Mesodermal cell (in vitro differentiated cells): ENCODE measurements around the gene MRPS22.
A peak's percentile ranks its signal among the peaks of the same experiment; 100 is the strongest.

ENCODE experiments used
- H3K27ac ChIP-seq: 2 replicates; pipeline ENCODE4 v1.7.0; 2013; ENCODE audit warnings: mild to moderate bottlenecking, low read depth, low read length, moderate library complexity; ENCODE audit not compliant: severe bottlenecking
- H3K36me3 ChIP-seq: 2 replicates; pipeline ENCODE4 v1.7.1; 2013; ENCODE audit warnings: mild to moderate bottlenecking, low read length, moderate library complexity; ENCODE audit not compliant: control insufficient read depth, insufficient read depth
- H3K4me1 ChIP-seq: one replicate; pipeline ENCODE4 v1.7.1; 2013; ENCODE audit warnings: mild to moderate bottlenecking, low read length; ENCODE audit not compliant: insufficient read depth, control insufficient read depth, poor library complexity, severe bottlenecking
- H3K4me3 ChIP-seq: 2 replicates; pipeline ENCODE4 v1.7.0; 2013; ENCODE audit warnings: low read length, control low read depth, mild to moderate bottlenecking; ENCODE audit not compliant: insufficient read depth, poor library complexity, severe bottlenecking; ENCODE audit errors: extremely low read depth
- H3K9me3 ChIP-seq: 2 replicates; pipeline ENCODE4 v1.7.1; 2013; ENCODE audit warnings: mild to moderate bottlenecking, low read length, moderate library complexity; ENCODE audit not compliant: control insufficient read depth
- WGBS, 2 experiments: methylation state at CpG; one replicate each; pipeline ENCODE4 v1.1.5; 2013; ENCODE audit warnings: missing lambda C conversion rate in 2 of 2; ENCODE audit not compliant: insufficient coverage in 2 of 2; 5-methylcytosine and 5-hydroxymethylcytosine counted together

The MRPS22 gene

DNA sequence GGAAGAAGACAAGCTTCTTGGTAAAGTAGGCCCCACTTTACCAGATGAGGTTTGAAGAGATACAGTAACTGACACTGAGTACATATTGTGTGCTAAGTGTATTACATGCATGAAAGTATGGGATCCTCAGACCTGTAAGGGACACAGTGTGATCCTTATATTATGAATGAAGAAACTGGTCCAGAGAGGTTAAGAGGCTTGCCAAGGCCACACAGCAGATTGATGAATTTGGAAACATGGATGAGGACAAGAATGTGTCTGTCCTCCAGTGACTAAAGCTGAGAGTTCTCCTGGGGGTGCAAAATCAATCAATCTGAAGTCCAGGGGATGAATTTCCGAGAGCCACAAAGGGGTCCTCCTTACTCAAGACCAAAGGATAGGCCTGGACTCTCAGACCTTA is 31.4 kb upstream of the MRPS22 start:
- peaks cover 63% of the 10 kb centered on the region for H3K4me1 ChIP-seq
- peak overlapping the region; percentile 26 for H3K27ac ChIP-seq
- no peak overlapping the region for H3K4me3 ChIP-seq
- 86 to 100% methylated on average over 1 of the region's 1 CpG for WGBS, 2 experiments
- H3K9me3 ChIP-seq, result no peaks in the 10 kb centered on the region
- H3K36me3 ChIP-seq, result no peaks in the 10 kb centered on the region

DNA sequence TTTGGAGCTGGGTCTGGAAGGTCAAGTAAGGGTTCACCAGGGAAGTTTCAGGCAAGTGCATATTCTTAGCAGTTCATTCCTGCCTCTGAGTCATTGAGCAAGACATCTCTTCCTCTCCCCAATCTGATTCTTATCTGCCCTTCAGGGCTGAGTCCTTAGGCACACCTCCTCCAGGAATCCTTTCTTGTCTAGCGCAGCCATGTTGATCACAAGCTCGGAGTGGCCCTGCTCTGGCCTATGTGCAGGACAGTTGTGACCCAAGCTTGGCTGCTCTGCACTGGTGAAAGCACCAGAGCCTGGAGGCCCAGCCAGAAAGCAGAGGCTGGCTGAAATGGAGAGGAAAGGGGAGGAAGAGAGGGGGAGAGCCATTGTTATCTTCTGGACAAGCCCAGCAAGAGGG is 30.9 kb upstream of the MRPS22 start:
- no peaks in the 10 kb centered on the region for H3K9me3 ChIP-seq
- 83 to 100% methylated on average over 1 to 2 of the region's 2 CpGs for WGBS, 2 experiments
- no peaks in the 10 kb centered on the region for H3K36me3 ChIP-seq
- peak overlapping the region; percentile 43 for H3K27ac ChIP-seq
- no peak overlapping the region for H3K4me3 ChIP-seq
- H3K4me1 ChIP-seq, result peaks cover 59% of the 10 kb centered on the region

DNA sequence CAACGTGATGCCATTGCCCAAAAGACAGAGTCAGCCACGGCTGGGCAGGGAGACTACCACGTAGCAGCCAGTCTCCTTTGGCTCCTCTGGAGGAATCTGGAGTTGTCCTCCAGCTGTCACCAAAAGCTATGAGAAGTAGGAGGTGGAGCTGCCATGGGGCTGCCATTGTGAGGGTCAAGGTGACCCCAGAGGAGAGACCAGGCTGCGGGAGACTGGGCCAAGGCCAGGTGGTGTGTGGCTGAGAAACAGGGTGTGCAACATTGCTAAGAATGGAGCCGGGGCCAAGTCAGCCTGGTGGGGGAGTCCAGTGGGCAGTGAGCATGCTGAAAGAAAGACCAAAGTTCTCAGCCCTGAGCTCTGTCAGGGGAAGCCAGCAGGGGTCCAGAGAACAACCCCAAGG is 29.9 kb upstream of the MRPS22 start:
- WGBS, 2 experiments, result 74 to 91% methylated on average over 2 to 4 of the region's 5 CpGs
- Histone ChIP-seq H3K9me3 (no peaks in the 10 kb centered on the region), H3K36me3 (no peaks in the 10 kb centered on the region), H3K4me1 (peaks cover 50% of the 10 kb centered on the region), H3K4me3 (no peak overlapping the region), H3K27ac (no peak overlapping the region)

DNA sequence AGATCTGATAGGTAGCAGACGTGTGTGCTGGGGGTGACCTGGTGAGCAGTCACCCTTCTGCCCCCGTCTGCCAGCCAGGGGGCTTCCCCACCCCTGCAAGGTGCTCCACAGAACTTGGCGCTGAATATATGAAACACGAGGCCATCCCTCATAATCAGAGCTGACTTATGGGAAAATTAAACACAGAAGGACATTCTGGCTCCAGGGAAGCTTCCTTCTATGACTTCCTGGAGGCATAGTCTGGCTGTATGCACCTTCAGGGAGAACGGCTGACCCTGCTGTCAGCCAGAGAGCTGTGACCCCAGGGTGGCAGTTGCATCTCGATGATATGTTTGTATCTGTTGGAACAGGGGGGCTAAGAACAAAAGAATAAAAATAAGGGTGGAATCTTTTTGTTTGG is 26.6 kb upstream of the MRPS22 start:
- Histone ChIP-seq H3K4me3 (no peak overlapping the region), H3K4me1 (peaks cover 33% of the 10 kb centered on the region), H3K36me3 (no peaks in the 10 kb centered on the region), H3K9me3 (no peaks in the 10 kb centered on the region), H3K27ac (no peak overlapping the region)
- 86 to 96% methylated on average over 6 of the region's 6 CpGs for WGBS, 2 experiments

DNA sequence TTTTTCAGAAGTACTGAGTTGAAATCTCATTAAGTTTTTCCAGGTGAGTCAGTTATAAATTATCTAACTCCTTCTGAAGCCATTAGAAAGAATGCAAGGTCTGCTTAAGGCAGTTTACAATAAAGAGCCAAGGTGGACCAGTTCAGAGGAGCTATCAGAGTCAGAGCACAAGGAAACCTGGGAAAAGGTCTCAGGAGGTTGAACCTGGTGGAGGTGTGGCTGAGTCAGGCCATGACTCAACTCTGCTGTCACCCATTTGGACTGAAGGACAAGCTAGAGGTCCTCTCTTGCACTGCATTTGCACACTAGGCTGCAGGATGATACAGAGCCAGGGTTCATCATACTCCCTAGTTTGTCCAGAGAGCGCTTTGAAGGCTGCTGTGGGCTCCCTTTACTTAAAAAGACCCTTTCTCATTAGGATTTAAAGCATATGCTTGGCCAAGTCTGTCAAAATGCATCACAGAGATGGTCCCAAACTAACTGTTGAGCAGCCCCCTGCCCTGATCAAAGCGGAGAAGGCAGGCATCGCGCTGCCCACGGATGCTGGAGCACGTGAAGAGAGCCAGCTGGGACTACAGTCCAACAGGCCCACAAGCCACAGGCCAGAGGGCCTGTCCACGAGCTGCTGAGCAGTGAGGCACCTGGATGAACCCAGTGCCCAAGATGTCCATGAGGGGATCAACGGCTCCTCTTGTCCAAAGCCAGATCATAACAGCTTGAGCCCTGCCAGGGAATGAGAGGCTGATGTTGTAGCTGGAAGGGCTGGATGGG is 26.0 kb upstream of the MRPS22 start:
- H3K4me1 ChIP-seq, result peaks cover 26% of the 10 kb centered on the region
- H3K4me3 ChIP-seq, result no peak overlapping the region
- no peaks in the 10 kb centered on the region for H3K9me3 ChIP-seq
- no peak overlapping the region for H3K27ac ChIP-seq
- H3K36me3 ChIP-seq, result no peaks in the 10 kb centered on the region
- WGBS, 2 experiments, result 84 to 96% methylated on average over 8 of the region's 8 CpGs

DNA sequence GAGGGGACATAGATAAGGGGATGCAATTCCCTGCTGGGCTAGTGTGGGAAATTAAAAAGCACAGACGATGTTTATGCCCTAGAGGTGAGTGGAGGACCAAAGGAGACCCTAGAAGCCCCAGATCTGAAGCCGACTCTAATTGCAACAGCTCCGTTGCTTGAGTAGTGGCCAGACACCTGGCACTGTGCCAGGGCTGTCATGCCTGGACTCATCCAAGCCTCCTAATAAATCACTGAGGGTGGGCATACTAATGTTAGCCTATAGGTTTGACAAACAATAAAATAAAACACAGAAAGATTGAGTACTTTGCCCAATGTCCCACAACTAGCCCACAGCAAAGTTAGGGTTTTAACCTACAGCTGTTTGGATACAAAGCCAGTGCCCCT is 25.4 kb upstream of the MRPS22 start:
- Histone ChIP-seq H3K27ac (no peak overlapping the region), H3K36me3 (no peaks in the 10 kb centered on the region), H3K9me3 (no peaks in the 10 kb centered on the region), H3K4me3 (no peak overlapping the region), H3K4me1 (peaks cover 21% of the 10 kb centered on the region)
- WGBS, 2 experiments, result 86 to 88% methylated on average over 2 to 3 of the region's 3 CpGs

DNA sequence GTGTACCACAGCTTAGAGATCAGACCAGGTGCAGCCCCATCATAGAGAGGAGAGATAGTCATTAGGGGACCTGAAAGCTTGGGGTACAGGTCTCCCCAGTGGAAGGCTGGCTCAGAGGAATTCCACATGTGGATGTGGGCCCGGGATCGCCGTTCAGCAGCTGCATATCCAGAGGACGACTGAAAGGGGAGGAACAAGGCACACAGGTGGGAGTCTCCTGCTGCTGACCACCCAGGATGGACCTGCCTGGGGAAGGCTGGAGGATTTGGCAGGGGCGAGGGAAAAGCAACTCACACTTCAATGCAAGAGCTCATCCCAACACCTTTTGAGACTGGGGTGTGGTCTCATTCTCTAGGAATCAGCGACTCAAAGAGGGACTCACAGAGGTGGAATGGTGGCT is 25.0 kb upstream of the MRPS22 start:
- Histone ChIP-seq H3K27ac (no peak overlapping the region), H3K36me3 (no peaks in the 10 kb centered on the region), H3K4me1 (peaks cover 17% of the 10 kb centered on the region), H3K4me3 (no peak overlapping the region), H3K9me3 (no peaks in the 10 kb centered on the region)
- 89 to 93% methylated on average over 5 to 6 of the region's 6 CpGs for WGBS, 2 experiments

DNA sequence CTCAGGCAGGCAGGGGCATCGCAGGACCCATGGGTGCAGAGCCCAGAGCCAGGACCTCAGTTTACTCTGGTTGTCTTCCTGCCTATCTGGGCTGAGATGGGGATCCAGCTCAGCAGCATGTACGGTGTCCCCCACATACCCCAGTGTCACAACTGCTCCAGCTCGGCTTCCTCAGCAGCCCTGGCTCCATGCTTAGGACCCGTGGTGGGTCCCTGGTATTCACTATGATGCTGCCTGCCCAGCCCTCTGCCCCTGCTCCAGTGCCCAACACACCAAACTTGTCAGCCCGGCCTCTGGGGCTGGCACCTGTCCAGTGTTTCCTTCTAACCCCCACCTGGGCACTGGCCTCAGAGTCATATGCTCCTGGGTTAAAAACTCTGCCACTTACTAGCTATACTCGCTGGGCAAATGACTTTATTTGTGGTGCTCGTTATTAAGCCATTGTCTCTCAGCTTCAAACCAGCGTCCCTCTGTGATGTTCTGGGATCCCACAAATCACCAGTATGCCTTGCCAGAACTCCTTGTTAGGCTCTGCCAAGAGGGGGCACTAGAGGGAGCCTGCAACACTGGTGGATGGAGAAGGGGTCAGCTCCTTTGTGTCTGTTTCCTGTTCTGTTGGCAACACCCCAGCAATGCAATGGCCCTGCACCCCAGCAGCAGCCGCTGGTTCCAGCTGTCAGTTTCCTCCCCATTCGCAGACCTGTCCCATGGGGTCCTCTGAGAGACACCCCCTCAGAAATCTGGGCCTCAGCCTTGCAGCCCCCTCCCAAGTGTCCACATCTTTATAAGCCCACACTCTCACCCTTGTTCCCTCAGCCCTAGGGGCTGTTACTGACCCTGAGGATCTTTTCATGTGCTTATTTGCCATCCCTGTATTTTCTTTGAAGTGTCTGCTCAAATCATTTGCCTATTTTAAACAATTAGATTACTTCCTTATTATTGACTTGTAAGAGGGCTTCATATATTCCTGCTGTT is 24.1 kb upstream of the MRPS22 start:
- Histone ChIP-seq H3K9me3 (no peaks in the 10 kb centered on the region), H3K36me3 (no peaks in the 10 kb centered on the region), H3K27ac (no peak overlapping the region), H3K4me3 (no peak overlapping the region), H3K4me1 (peaks cover 12% of the 10 kb centered on the region)
- 64 to 80% methylated on average over 10 of the region's 10 CpGs for WGBS, 2 experiments

DNA sequence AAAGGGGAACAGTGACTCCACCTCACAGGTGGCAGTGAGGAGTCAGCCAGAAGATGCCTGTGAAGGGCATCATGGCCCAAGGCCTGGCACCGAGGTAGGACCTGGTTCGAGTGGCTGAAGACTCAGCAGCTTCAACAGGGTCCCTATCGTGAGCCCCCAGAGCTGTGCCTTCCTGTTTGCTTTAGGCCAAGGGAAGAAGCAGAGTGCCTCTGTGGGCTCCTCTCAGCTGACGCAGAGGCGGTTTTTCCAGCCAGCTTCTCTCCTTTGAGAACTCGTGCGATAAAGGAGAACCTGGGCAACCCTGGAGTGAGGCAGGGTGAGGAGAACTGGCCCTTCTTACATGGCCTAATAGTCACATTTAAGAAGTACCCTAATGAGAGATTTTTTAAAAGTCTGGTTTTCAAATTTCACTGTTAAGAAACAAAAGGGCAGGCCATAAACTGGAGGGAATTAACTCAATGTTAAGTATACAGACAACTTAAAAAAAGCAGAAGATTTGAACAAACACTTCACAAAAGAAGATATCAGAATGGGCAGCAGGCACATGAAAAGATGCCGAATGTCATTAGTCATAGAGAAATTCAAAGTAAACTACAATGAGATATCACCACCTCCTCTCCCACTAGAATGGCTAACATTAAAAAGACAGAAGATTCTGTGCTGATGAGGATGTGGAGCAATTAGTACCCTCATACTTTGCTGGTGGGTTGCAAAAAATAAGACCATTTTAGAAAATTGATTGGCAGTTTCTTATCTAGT is 23.1 kb upstream of the MRPS22 start:
- H3K4me1 ChIP-seq, result peaks cover 12% of the 10 kb centered on the region
- no peaks in the 10 kb centered on the region for H3K36me3 ChIP-seq
- WGBS, 2 experiments, result 81 to 90% methylated on average over 3 to 6 of the region's 8 CpGs
- no peak overlapping the region for H3K4me3 ChIP-seq
- H3K9me3 ChIP-seq, result no peaks in the 10 kb centered on the region
- H3K27ac ChIP-seq, result no peak overlapping the region

DNA sequence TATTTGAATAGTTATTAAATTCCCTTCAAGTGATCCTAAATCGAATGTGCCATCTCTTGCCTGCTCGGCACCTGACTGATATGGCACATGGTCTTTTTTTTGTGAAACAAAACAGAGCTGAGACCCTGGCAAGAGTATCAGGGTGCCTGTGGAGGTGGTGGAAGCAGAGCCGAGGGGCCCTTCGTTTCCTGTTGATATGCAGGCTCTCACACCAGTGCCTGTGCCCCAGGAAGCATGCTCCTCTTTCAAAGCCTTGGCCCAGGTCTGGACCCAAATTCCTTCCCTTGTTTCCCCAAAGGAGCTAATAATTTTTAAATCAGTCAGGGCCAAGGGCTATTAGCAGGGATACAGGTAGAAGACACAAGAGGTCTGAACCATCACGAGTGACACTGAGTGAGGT is 21.5 kb upstream of the MRPS22 start:
- Histone ChIP-seq H3K36me3 (no peaks in the 10 kb centered on the region), H3K27ac (no peak overlapping the region), H3K4me1 (peaks cover 12% of the 10 kb centered on the region), H3K9me3 (no peaks in the 10 kb centered on the region), H3K4me3 (no peak overlapping the region)
- WGBS, 2 experiments, result 91% methylated on average over 4 to 5 of the region's 5 CpGs
